Right hindlimb (tissue), 1 donor: Measurements from ENCODE around the gene SOHLH1.

Experiments used
- DNase-seq: peaks from one replicate; pipeline ENCODE4 v3.0.0-alpha.2; 2018

Gene SOHLH1

GRCh38 chr9:135701959-135702721 lies 2.9 kb upstream of the SOHLH1 start, which contains the start of gene KCNT1:
Gene KCNT1, plus strand, starts transcription at chr9:135702185. Its CDS starts 74 bp downstream, at chr9:135702259.
- DNase-seq, result peak; percentile 71

DNA sequence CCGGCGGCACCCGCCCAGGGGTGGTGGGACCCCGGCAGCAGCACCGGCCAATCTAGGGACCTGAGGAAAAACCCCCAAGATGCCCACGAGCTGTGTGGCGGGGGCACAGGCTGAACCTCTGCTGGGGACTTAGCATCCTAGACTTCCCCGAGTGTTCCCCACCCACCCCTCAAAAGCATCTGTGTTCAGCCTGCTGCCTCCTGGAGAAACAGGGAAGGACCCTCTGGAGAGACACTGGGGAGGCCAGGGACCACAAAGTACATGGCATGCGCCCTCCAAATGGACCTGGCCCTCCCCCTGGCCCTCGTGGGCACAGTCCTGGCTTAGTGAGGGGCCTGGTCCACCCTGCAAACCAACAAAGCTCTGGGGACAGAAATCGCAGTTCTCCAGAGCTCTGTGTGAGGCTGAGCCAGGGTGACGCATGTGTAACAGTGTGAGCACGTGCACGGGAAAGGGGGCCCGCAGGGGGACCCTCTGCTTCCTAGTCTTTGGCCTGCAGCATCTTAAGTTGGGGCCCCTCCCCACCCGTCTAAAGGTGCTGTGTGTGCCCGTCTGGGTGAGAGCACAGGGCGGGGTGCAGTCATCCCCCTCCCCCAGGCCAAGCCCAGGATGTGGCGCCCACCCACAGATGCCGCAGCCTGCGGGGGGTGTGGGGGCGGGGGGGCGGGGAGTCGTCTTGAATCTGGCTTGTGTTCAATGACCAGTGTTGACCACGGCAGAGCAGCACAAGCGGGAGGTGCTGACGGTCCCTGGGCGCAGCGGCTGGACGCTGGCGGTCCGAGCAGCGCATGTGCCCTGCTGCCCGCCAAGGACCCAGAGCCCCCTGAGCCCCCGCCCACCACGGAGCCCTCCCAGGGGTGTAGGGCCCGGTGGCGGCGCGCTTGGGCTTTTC lies 2.0 kb upstream of the SOHLH1 start:
- DNase-seq, result peak; percentile 43

GRCh38 chr9:135700525-135700924 lies 1.2 kb upstream of the SOHLH1 start:
- DNase-seq, result no peak

- DNase-seq, result no peak
Observed at GRCh38 chr9:135698767-135699166, 514 bp downstream of the SOHLH1 start.

DNA sequence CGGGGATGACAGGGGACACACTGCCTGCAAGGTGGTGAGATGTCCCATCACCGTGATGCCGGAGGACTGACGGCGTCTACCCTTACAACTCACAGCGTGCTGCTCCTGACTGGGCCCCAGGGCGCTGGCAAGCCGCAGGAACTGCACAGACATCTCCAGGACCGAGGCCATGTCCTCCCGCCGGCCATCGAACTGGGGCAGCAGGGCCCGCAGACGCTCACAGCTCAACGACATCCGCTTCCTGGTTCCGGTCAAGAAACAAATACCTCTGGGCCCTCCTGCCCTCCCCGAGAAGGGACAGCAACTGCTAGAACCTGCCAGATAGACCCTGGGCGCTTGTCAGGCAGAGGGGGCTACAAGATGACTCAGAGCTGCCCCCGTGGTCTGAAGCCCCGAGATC lies 1.0 kb downstream of the SOHLH1 start:
- no peak for DNase-seq

DNA sequence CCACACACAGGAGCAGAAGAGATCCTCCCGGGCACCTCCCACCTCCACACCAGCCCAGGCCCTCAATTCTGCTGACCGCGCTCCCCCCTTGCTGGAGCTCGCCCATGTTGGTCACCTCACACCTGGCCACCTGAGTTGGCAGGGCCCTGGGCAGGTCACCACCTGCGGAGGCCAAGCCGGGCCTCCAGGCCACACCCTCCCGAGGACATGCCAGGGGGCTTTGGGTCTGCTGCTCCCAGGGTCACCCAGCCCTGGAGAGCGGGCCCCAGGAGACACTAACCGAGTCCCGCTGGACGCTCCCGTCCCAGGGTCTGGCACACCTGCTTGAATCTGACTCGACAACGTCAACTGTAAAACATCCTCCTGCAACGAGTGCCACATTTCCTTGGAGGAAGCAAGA lies 2.1 kb downstream of the SOHLH1 start:
- no peak for DNase-seq

DNA sequence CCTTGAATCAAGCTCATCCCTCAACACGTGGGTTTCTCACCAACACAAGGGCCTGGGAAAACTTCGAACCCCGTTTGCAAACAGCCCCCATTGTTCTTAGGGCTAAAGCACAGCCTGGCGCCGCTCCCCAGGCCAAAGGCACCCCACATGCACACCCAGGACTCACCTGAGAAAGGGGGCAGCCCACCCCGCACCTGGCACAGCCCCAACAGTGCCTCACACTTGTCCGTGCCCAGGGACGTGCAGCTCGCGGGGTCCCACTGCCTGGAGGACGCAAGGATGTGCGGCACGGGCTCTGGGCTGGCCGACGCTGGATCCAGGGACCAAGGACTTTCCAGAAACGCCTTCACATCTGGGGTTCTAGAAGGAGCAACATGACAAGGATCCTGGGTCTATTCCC lies 2.8 kb downstream of the SOHLH1 start:
- DNase-seq, result no peak

DNA sequence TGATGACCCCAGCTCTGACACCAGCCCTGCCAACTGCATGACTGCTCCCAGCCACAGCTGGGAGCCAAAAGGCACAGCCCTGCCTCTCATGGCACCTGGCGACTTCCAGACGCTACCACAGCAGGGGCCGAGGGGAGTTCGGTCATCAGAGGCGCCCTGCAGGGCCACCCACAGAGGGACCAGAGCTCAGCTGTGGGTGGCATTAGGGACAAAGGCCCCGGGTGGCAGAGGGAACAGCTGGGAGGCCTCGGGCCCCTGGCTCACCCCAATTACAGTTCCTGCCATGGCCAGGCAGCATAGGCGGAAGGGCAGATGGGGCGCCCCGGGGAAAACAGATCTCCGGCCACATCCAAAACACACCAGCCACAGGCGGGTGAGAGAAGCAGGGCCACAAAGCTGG lies 3.6 kb downstream of the SOHLH1 start:
- no peak for DNase-seq

DNA sequence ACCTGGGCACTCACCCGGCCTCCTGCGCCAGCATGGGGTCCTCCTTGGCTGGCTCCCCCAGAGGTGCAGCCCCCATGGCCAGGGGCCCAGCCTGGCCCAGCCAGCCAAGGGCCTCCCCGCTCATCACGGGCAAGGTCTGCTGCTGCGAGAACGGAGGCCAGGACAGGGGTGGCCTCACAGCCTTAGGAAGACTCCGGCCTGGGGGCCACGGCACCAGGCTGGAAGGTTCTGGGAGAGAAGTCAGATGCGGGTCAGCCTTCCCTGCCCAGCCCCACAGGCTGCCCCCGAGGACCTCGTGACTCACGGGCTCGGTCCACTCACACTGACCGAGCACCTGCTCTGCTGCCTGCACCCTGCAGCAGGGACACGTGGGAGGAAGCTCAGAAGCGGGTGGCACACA lies 4.2 kb downstream of the SOHLH1 start:
- DNase-seq, result no peak

DNA sequence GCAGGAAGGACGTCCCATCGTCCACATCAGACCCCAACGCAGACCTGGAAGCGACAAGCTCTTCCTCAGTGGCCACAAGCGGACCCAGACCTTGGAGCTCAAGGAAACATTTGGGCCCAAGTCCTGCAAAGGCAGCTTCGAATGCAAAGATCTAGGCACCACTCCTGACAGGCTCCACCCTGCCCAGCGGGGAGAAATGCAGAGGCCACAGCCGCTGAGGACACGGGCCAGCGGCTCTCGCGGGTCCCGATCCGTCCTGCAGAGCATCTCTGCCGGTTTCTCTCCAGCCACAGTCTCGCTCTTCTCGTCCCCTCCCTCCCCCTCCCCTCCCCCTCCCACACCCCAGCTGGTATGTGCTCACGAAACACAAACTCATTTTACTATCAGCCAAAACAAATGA lies 4.9 kb downstream of the SOHLH1 start:
- DNase-seq, result no peak

DNA sequence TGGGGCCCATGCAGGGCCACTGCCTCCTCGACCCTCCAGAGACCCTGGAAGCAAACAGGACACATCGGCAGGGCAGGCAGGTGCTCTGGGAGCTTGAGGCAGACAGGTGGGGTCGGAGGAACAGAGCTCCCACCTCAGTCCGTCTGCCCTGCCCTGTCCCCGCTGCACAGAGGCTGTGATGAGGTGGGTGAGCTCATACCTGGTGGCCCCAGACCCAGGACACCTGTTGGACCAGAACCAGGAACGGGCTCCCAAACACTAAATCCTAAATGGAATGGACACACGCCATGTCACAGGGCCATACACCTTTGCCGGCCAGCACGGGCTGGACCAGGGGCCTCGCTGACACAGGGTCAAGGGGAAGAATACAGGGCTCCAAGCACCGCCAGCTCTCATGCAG lies 5.5 kb downstream of the SOHLH1 start:
- DNase-seq, result no peak

- no peak for DNase-seq
Observed at GRCh38 chr9:135693265-135693664, 6.0 kb downstream of the SOHLH1 start.

GRCh38 chr9:135692410-135692809 lies 6.9 kb downstream of the SOHLH1 start:
- DNase-seq, result no peak

- DNase-seq, result no peak
Observed at GRCh38 chr9:135690836-135691570, 8.3 kb downstream of the SOHLH1 start.

- no peak for DNase-seq
Observed at GRCh38 chr9:135689011-135689410, 10.3 kb downstream of the SOHLH1 start.

- no peak for DNase-seq
Observed at GRCh38 chr9:135687216-135687615, 12.1 kb downstream of the SOHLH1 start.

GRCh38 chr9:135684691-135685090 lies 14.6 kb downstream of the SOHLH1 start:
- DNase-seq, result no peak

DNA sequence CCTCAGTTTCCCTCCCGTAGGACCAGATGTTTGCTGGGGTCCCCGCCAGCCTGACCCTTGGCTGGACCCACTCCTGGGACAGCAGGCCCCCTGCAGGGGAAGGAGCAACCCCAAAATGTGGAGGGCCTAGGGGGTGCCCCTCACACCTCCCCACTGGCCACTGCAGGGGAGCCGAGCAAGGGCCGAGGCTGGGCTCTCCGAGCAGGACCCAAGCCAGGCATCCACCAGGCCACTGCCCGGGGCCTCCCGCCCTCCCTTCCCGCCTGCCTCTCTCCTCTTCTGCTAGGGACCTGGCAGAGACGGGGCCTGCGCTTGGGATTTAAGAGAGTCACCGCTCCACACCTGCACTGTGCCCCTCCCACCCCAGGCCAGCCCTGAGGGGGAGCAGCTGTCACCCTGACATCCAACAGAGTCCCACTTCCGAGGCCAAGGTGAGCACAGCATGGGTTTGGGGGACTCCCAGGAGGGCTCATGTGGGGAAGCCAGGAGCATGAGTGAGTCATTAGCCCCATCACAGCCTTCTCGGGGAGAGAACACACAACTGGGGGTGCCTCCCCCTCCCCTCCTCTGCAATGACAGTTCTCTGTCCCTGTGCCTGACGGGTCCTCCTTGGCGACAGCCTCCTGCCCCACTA lies 15.8 kb downstream of the SOHLH1 start:
- no peak for DNase-seq

DNA sequence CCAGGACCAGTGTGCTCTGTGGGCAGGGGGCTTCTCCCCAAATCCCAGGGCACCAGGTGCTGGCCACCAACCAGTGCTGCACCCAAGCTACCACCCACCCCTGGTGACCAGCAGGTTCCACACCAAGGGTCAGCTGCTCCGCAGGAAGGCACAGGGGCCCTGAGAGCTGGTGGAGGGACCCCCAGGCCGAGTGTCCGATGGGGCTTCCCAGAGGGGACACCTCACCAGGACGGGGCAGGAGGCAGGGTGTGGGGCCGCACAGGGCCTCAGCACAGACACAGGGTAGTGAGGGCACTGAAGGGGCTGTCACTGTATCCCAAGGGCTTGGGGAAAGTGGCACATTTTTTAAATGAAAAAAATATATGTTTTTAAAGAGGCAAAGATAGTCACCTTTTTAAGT lies 18.1 kb downstream of the SOHLH1 start:
- DNase-seq, result no peak

- no peak for DNase-seq
Observed at GRCh38 chr9:135680056-135680455, 19.2 kb downstream of the SOHLH1 start.

GRCh38 chr9:135678236-135679017 lies 20.9 kb downstream of the SOHLH1 start:
- no peak for DNase-seq

- no peak for DNase-seq
Observed at GRCh38 chr9:135677641-135678168, 21.6 kb downstream of the SOHLH1 start.
